Measurements from ENCODE around the gene C22orf23.

DNA sequence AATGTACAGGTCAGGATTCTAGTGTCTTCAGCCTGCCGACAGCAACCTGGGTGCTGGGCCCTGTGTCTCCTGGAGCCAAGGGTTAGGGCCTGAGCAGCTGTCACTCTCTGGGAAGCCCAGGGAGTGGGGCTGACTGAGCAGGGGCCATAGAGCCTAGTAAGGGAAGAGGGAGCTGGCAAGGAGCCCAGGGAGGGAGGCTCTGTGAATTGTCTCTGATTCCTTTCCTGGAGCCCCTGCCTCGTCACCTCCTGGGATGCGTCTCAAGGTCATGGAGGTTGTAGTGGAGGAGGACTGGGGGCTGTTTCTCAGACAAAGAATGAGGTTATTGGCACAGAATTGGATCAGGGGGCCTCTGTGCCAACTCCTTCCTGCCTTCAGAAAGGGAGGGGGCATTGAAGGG, 19.1 kb upstream of the C22orf23 start:
- no peak for TF ChIP-seq HDGF (IDR thresholded peaks at IDR 0.05)
- TF ChIP-seq PCBP1 (IDR thresholded peaks at IDR 0.05; ENCODE audit: low read depth, low read length, poor library complexity, severe bottlenecking) = no peak
- no peak for TF ChIP-seq TCF7L2 (IDR thresholded peaks at IDR 0.05; ENCODE audit: low read depth, low read length)
- TF ChIP-seq, protein P1, sequence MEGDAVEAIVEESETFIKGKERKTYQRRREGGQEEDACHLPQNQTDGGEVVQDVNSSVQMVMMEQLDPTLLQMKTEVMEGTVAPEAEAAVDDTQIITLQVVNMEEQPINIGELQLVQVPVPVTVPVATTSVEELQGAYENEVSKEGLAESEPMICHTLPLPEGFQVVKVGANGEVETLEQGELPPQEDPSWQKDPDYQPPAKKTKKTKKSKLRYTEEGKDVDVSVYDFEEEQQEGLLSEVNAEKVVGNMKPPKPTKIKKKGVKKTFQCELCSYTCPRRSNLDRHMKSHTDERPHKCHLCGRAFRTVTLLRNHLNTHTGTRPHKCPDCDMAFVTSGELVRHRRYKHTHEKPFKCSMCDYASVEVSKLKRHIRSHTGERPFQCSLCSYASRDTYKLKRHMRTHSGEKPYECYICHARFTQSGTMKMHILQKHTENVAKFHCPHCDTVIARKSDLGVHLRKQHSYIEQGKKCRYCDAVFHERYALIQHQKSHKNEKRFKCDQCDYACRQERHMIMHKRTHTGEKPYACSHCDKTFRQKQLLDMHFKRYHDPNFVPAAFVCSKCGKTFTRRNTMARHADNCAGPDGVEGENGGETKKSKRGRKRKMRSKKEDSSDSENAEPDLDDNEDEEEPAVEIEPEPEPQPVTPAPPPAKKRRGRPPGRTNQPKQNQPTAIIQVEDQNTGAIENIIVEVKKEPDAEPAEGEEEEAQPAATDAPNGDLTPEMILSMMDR (IDR thresholded peaks at IDR 0.05 in 2 of 3, conservative IDR thresholded peaks at IDR 0.05 in 1 of 3; ENCODE audit: insufficient read depth in 2 of 3, low read depth in 1 of 3, low read length in 3 of 3) = no peak
- TF ChIP-seq, protein P2, sequence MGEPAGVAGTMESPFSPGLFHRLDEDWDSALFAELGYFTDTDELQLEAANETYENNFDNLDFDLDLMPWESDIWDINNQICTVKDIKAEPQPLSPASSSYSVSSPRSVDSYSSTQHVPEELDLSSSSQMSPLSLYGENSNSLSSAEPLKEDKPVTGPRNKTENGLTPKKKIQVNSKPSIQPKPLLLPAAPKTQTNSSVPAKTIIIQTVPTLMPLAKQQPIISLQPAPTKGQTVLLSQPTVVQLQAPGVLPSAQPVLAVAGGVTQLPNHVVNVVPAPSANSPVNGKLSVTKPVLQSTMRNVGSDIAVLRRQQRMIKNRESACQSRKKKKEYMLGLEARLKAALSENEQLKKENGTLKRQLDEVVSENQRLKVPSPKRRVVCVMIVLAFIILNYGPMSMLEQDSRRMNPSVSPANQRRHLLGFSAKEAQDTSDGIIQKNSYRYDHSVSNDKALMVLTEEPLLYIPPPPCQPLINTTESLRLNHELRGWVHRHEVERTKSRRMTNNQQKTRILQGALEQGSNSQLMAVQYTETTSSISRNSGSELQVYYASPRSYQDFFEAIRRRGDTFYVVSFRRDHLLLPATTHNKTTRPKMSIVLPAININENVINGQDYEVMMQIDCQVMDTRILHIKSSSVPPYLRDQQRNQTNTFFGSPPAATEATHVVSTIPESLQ (CRISPR knock-in tag; IDR thresholded peaks at IDR 0.05) = no peak
- TF ChIP-seq NR1H2 (CRISPR knock-in tag; IDR thresholded peaks at IDR 0.05) = no peak
- TF ChIP-seq ZNF224 (CRISPR knock-in tag; IDR thresholded peaks at IDR 0.05) = no peak
- no peak for TF ChIP-seq TAF9B (IDR thresholded peaks at IDR 0.05; ENCODE audit: partially characterized antibody)
- TF ChIP-seq EP300 (IDR thresholded peaks at IDR 0.05; ENCODE audit: low read length) = no peak
- TF ChIP-seq YY1 (IDR thresholded peaks at IDR 0.05; ENCODE audit: borderline replicate concordance in 1 of 3, control insufficient read depth in 1 of 3, extremely low read depth in 1 of 3, insufficient read depth in 3 of 3, insufficient read length in 1 of 3, insufficient replicate concordance in 2 of 3, low read depth in 1 of 3, low read length in 2 of 3) = no peak
- no peak for TF ChIP-seq TAF1 (IDR thresholded peaks at IDR 0.05; ENCODE audit: control insufficient read depth, extremely low read depth, insufficient read depth, low read length, severe bottlenecking)
- no peak for TF ChIP-seq RFX5 (IDR thresholded peaks at IDR 0.05; ENCODE audit: low read depth, low read length)
- TF ChIP-seq PHF8 (IDR thresholded peaks at IDR 0.05; ENCODE audit: borderline replicate concordance, low read length) = no peak

All from K562 (cell line).